SK-N-SH treated with all-trans-retinoic acid at 6 μM for 48 hours (cell line): ENCODE data around the gene UNC45A.

ENCODE experiments used
- ATAC-seq: fragments of 200-7000 bp; cut with Tn5 transposase; 3 replicates; pipeline ENCODE4 v1.9.1; 2020; ENCODE audit warnings: mild to moderate bottlenecking, moderate library complexity
- ARNTL ChIP-seq: fragments of 450-650 bp; formaldehyde crosslinking; IDR thresholded peaks from 2 replicates; pipeline ENCODE4 v1.5.0; 2020; ENCODE audit warnings: low read depth, mild to moderate bottlenecking, moderate library complexity, borderline replicate concordance
- BACH2 ChIP-seq: fragments of 250-450 bp; sonication (Bioruptor Pico); IDR thresholded peaks from 2 replicates; pipeline ENCODE4 v1.9.0; 2021; ENCODE audit warnings: mild to moderate bottlenecking, borderline replicate concordance
- CREB5 ChIP-seq: fragments of 250-450 bp; sonication (Bioruptor Pico); IDR thresholded peaks from 2 replicates; pipeline ENCODE4 v1.5.1; 2020; ENCODE audit warnings: low read depth, mild to moderate bottlenecking, moderate library complexity
- CSDC2 ChIP-seq: fragments of 250-450 bp; sonication (Bioruptor Pico); IDR thresholded peaks from 2 replicates; pipeline ENCODE4 v1.5.0; 2020; ENCODE audit warnings: mild to moderate bottlenecking, moderate library complexity
- CSRNP3 ChIP-seq: fragments of 250-450 bp; sonication (Bioruptor Pico); IDR thresholded peaks from 2 replicates; pipeline ENCODE4 v1.5.1; 2021; ENCODE audit warnings: mild to moderate bottlenecking, moderate library complexity
- ESRRG ChIP-seq: fragments of 250-450 bp; sonication (Bioruptor Pico); IDR thresholded peaks from 2 replicates; pipeline ENCODE4 v1.6.1; 2021; ENCODE audit warnings: mild to moderate bottlenecking
- GLIS3 ChIP-seq: fragments of 250-450 bp; sonication (Bioruptor Pico); IDR thresholded peaks from 2 replicates; pipeline ENCODE4 v1.5.0; 2020; ENCODE audit warnings: mild to moderate bottlenecking, moderate library complexity
- ISL1 ChIP-seq: fragments of 250-450 bp; sonication (Bioruptor Pico); IDR thresholded peaks from 2 replicates; pipeline ENCODE4 v2.1.2; 2022; ENCODE audit warnings: mild to moderate bottlenecking, moderate library complexity
- OSR1 ChIP-seq: fragments of 250-450 bp; sonication (Bioruptor Pico); IDR thresholded peaks from 2 replicates; pipeline ENCODE4 v1.8.0; 2022; ENCODE audit warnings: moderate library complexity, mild to moderate bottlenecking, inconsistent platforms
- RARB ChIP-seq: fragments of 250-450 bp; sonication (Bioruptor Pico); IDR thresholded peaks from 2 replicates; pipeline ENCODE4 v1.8.0; 2021; ENCODE audit warnings: mild to moderate bottlenecking, moderate library complexity
- SNAI2 ChIP-seq: fragments of 250-450 bp; sonication (Bioruptor Pico); IDR thresholded peaks from 2 replicates; pipeline ENCODE4 v1.5.0; 2020; ENCODE audit warnings: mild to moderate bottlenecking, moderate library complexity
- TCF4 ChIP-seq: fragments of 250-450 bp; sonication (Bioruptor Pico); IDR thresholded peaks from 2 replicates; pipeline ENCODE4 v1.8.0; 2021; ENCODE audit warnings: mild to moderate bottlenecking, moderate library complexity, borderline replicate concordance
- TSHZ2 ChIP-seq: fragments of 250-450 bp; sonication (Bioruptor Pico); IDR thresholded peaks from 2 replicates; pipeline ENCODE4 v1.5.0; 2020; ENCODE audit warnings: mild to moderate bottlenecking, moderate library complexity
- ZC3H10 ChIP-seq: fragments of 250-450 bp; sonication (Bioruptor Pico); IDR thresholded peaks from 2 replicates; pipeline ENCODE4 v1.5.1; 2021; ENCODE audit warnings: mild to moderate bottlenecking, moderate library complexity
- ZFP3 ChIP-seq: fragments of 250-450 bp; sonication (Bioruptor Pico); IDR thresholded peaks from 2 replicates; pipeline ENCODE4 v1.5.0; 2020; ENCODE audit warnings: mild to moderate bottlenecking, moderate library complexity
- ZFP30 ChIP-seq: fragments of 450-650 bp; formaldehyde crosslinking; IDR thresholded peaks from 2 replicates; pipeline ENCODE4 v1.5.0; 2022; ENCODE audit warnings: mild to moderate bottlenecking, moderate library complexity
- ZNF565 ChIP-seq: fragments of 450-650 bp; formaldehyde crosslinking; conservative IDR thresholded peaks from 2 replicates; pipeline ENCODE4 v1.5.0; 2020; ENCODE audit warnings: low read depth, mild to moderate bottlenecking, moderate library complexity
- ZNF70 ChIP-seq: fragments of 450-650 bp; formaldehyde crosslinking; IDR thresholded peaks from 2 replicates; pipeline ENCODE4 v1.5.0; 2020; ENCODE audit warnings: mild to moderate bottlenecking, moderate library complexity
- TF ChIP-seq, protein P1 (sequence below): fragments of 250-450 bp; sonication (Bioruptor Pico); IDR thresholded peaks from 2 replicates; pipeline ENCODE4 v1.8.0; 2021; ENCODE audit warnings: low read depth, mild to moderate bottlenecking, moderate library complexity, borderline replicate concordance
- TF ChIP-seq, protein P2 (sequence below): fragments of 250-450 bp; sonication (Bioruptor Pico); IDR thresholded peaks from 2 replicates; pipeline ENCODE4 v1.8.0; 2020; ENCODE audit warnings: mild to moderate bottlenecking, moderate library complexity, borderline replicate concordance

The UNC45A gene

DNA sequence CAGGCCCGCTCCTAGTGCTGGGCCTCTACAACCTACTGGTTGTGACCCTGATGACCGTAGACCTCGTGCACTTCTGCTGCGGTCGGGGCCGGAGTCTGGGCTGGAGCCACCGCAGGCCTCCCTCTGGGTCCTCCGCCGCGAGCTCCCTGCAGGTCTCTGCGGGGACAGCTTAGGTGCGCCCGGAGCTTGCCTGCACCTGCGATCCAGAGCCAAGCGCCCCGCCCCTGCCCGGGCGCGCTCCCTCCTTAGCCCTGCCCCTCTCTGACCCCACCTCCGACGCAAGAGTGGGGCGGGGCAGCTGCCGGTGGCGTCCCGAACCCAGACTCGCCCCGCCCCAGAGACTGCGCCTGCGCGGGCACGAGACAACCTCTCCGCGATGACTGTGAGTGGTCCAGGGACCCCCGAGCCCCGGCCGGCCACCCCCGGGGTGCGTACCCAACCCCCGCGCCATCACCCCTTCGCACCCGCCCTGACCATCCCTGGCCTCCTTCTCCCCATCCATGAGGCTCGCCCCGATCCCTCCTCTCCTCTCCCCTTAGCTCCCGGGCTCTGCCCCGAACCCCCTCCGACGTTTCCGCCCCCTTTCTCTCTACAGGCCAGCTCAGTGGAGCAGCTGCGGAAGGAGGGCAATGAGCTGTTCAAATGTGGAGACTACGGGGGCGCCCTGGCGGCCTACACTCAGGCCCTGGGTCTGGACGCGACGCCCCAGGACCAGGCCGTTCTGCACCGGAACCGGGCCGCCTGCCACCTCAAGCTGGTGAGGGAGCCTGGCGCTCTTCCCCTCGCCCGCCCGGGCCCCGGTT, at the start of gene UNC45A:
Gene UNC45A (plus strand): TSS at position 337 of the 803 bp plus-strand sequence. CDS start 40 bp downstream, at position 377.
- TF ChIP-seq, protein P1, sequence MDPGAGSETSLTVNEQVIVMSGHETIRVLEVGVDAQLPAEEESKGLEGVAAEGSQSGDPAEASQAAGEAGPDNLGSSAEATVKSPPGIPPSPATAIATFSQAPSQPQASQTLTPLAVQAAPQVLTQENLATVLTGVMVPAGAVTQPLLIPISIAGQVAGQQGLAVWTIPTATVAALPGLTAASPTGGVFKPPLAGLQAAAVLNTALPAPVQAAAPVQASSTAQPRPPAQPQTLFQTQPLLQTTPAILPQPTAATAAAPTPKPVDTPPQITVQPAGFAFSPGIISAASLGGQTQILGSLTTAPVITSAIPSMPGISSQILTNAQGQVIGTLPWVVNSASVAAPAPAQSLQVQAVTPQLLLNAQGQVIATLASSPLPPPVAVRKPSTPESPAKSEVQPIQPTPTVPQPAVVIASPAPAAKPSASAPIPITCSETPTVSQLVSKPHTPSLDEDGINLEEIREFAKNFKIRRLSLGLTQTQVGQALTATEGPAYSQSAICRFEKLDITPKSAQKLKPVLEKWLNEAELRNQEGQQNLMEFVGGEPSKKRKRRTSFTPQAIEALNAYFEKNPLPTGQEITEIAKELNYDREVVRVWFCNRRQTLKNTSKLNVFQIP (CRISPR knock-in tag): no peak
- TF ChIP-seq ISL1 (CRISPR knock-in tag) (no peak), CSRNP3 (no peak), SNAI2 (CRISPR knock-in tag) (no peak), CSDC2 (CRISPR knock-in tag) (no peak), ZFP30 (CRISPR knock-in tag) (no peak), RARB (no peak), ESRRG (CRISPR knock-in tag) (no peak), ZC3H10 (CRISPR knock-in tag) (no peak), CREB5 (CRISPR knock-in tag) (no peak), GLIS3 (CRISPR knock-in tag) (no peak), ZFP3 (CRISPR knock-in tag) (no peak)
- TF ChIP-seq, protein P2, sequence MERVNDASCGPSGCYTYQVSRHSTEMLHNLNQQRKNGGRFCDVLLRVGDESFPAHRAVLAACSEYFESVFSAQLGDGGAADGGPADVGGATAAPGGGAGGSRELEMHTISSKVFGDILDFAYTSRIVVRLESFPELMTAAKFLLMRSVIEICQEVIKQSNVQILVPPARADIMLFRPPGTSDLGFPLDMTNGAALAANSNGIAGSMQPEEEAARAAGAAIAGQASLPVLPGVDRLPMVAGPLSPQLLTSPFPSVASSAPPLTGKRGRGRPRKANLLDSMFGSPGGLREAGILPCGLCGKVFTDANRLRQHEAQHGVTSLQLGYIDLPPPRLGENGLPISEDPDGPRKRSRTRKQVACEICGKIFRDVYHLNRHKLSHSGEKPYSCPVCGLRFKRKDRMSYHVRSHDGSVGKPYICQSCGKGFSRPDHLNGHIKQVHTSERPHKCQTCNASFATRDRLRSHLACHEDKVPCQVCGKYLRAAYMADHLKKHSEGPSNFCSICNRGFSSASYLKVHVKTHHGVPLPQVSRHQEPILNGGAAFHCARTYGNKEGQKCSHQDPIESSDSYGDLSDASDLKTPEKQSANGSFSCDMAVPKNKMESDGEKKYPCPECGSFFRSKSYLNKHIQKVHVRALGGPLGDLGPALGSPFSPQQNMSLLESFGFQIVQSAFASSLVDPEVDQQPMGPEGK (CRISPR knock-in tag): no peak
- peak; percentile 83 for ATAC-seq

DNA sequence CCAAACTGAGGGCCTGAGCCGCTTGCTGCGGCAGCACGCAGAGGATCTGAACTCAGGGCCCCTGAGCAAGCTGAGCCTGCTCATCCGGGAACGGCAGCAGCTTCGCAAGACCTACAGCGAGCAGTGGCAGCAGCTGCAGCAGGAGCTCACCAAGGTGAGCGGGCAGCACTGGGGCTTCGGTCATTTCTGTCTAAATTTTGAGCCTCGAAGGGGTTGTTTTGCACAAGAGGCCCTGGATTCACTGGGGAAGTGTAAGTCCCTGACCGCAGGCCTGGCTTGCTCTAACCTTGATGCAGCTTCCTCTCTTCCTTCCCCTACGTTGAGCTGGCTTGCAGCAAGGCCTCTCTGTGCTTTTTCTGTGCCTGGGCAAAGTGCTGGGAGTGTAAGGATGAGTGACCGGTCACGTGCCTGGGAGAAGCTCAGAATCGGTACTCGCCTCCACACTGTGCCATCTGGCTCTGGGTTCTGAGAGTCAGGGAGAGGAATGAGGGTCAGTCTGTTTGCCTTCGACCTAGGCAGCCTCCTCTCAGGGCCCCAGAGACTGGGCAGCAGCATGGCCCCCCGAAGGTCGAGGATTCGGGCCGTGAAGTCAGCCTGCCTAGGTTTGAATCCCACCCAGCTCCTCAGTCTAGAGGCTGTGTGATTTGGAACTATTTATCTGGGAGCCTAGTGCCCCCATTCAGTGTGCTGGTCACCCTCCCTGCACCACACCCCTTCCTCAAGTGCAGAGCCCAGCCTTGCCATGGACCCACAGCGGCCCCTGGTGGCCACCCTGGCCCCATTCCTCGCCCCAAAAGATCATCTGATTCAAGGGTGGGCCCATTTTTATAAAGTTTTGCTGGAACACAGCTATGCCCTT, 49.4 kb upstream of the UNC45A start:
- peak; percentile 82 for ATAC-seq
- no peak for TF ChIP-seq SNAI2 (CRISPR knock-in tag)
- TF ChIP-seq ZNF70 (CRISPR knock-in tag): 0 out of 2 replicates have a peak, but pooled peaks have one; percentile 10
- TF ChIP-seq, all 23 proteins: peak for 1

DNA sequence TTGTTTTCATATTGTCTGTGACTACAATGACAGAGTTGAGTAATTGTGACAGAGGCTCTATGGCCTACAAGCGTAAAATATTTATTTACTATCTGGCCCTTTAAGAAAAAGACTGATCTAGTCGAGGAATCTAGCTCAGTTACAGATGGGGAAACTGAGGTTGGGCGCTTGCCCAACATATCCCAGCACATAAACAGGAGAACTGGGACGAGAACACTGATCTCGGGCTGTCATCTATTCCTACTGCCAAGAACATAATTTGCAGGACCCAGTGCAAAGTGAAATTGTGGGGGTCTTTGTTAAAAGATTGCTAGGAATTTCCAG, 48.8 kb upstream of the UNC45A start:
- no peak for ATAC-seq
- TF ChIP-seq GLIS3 (CRISPR knock-in tag) (no peak), CSDC2 (CRISPR knock-in tag) (no peak), ZC3H10 (CRISPR knock-in tag) (no peak), TSHZ2 (CRISPR knock-in tag) (no peak), RARB (no peak), OSR1 (CRISPR knock-in tag) (no peak), ARNTL (CRISPR knock-in tag) (no peak), CREB5 (CRISPR knock-in tag) (no peak), TCF4 (CRISPR knock-in tag) (no peak), ZNF565 (CRISPR knock-in tag) (no peak), ZFP3 (CRISPR knock-in tag) (no peak), BACH2 (no peak)
